A549 (cell line): ENCODE results near the gene PDE3A. TPM values are rescaled to one million over a fixed set of nuclear protein-coding genes. Genes with fewer than 3 reads are reported as not detected.
A peak's percentile ranks its signal among the peaks of the same experiment; 100 is the strongest.

Source experiments
- ATAC-seq, 2 experiments: fragments of 200-7000 bp in 1 of 2; fragments of >200 bp in 1 of 2; cut with Nextera tagmentation in 1 of 2; cut with Tn5 transposase in 1 of 2; 3 replicates each; pipeline versions ENCODE4 v1.8.0 to v1.9.1; 2018 to 2020; ENCODE audit warnings: mild to moderate bottlenecking in 1 of 2, moderate library complexity in 1 of 2
- CTCF ChIA-PET: fragments of 300-600 bp; sonication (Branson Sonifier 250); formaldehyde crosslinking; extraction: SDS; loops from one replicate; lab custom pipeline; 2021; ENCODE audit warnings: antibody characterized with exemption, inconsistent platforms; lab: Yijun Ruan, JAX
- POLR2A ChIA-PET: fragments of 350-600 bp; formaldehyde crosslinking; extraction: SDS; loops from one replicate; lab custom pipeline; 2021; ENCODE audit warnings: antibody characterized with exemption, inconsistent platforms; lab: Yijun Ruan, JAX
- DNase-seq, 2 experiments: peaks; one replicate each; pipeline versions ENCODE4 v3.0.0 to v3.0.0-alpha.2; 2011 to 2016; ENCODE audit warnings: low read depth in 1 of 2, low spot score in 1 of 2
- FAIRE-seq: peaks from 2 replicates; lab custom pipeline; 2011; peaks lifted over from hg19 to GRCh38; lab: Jason Lieb, UNC
- H3K27ac ChIP-seq, 2 experiments: fragments of >200 bp; sonication (Bioruptor Twin); formaldehyde crosslinking; 3 replicates each; pipeline ENCODE4 v1.5.1; 2016 to 2017
- H3K4me1 ChIP-seq: fragments of >200 bp; sonication (Bioruptor Twin); formaldehyde crosslinking; 3 replicates; pipeline ENCODE4 v1.6.1; 2016
- H3K4me2 ChIP-seq: fragments of >200 bp; sonication (Bioruptor Twin); formaldehyde crosslinking; 3 replicates; pipeline ENCODE4 v1.6.1; 2016
- H3K4me3 ChIP-seq: fragments of >200 bp; sonication (Bioruptor Twin); formaldehyde crosslinking; 3 replicates; pipeline ENCODE4 v1.5.1; 2016
- H3K9me3 ChIP-seq: fragments of >200 bp; sonication (Bioruptor Twin); formaldehyde crosslinking; 3 replicates; pipeline ENCODE4 v1.6.1; 2016
- ATOH8 ChIP-seq: fragments of 250-450 bp; sonication (Bioruptor Pico); IDR thresholded peaks from 2 replicates; pipeline ENCODE4 v1.5.0; 2020; ENCODE audit warnings: low read depth, mild to moderate bottlenecking, moderate library complexity
- BCL3 ChIP-seq: fragments of >200 bp; sonication (Bioruptor Twin); formaldehyde crosslinking; IDR thresholded peaks from 3 replicates; pipeline ENCODE4 v1.6.1; 2016
- CBX2 ChIP-seq: fragments of 200-600 bp; sonication (generic); IDR thresholded peaks from 2 replicates; pipeline ENCODE4 v1.6.1; 2016; ENCODE audit warnings: low read depth, mild to moderate bottlenecking, borderline replicate concordance
- CEBPB ChIP-seq, 2 experiments: fragments of >200 bp in 1 of 2; sonication (Bioruptor Twin) in 1 of 2; formaldehyde crosslinking in 1 of 2; IDR thresholded peaks; 2 replicates each; pipeline ENCODE4 v1.6.1; 2012 to 2016
- CHD2 ChIP-seq: fragments of 150-350 bp; IDR thresholded peaks from 2 replicates; pipeline ENCODE4 v1.6.1; 2014; ENCODE audit warnings: low read length; ENCODE audit not compliant: partially characterized antibody
- CHD4 ChIP-seq: fragments of 200-600 bp; sonication (generic); IDR thresholded peaks from 2 replicates; pipeline ENCODE4 v1.6.1; 2016; ENCODE audit warnings: antibody characterized with exemption, mild to moderate bottlenecking, borderline replicate concordance
- CTCF ChIP-seq: fragments of >200 bp; sonication (Bioruptor Twin); formaldehyde crosslinking; IDR thresholded peaks from 3 replicates; pipeline ENCODE4 v1.5.1; 2016
- E2F6 ChIP-seq: IDR thresholded peaks from 2 replicates; pipeline ENCODE4 v1.6.1; 2012; ENCODE audit warnings: low read depth, borderline replicate concordance
- EHF ChIP-seq: fragments of 250-450 bp; sonication (Bioruptor Pico); IDR thresholded peaks from 2 replicates; pipeline ENCODE4 v1.5.0; 2020; ENCODE audit warnings: mild to moderate bottlenecking
- EHMT2 ChIP-seq: fragments of 200-600 bp; sonication (generic); IDR thresholded peaks from 2 replicates; pipeline ENCODE4 v1.6.1; 2016; ENCODE audit warnings: antibody characterized with exemption, low read depth, mild to moderate bottlenecking, moderate library complexity
- ESRRA ChIP-seq: fragments of 150-350 bp; IDR thresholded peaks from 2 replicates; pipeline ENCODE4 v1.6.1; 2014; ENCODE audit warnings: mild to moderate bottlenecking, low read length, borderline replicate concordance
- FOXS1 ChIP-seq: fragments of 250-450 bp; sonication (Bioruptor Pico); IDR thresholded peaks from 2 replicates; pipeline ENCODE4 v1.5.0; 2020; ENCODE audit warnings: mild to moderate bottlenecking, moderate library complexity
- GATA3 ChIP-seq: IDR thresholded peaks from 2 replicates; pipeline ENCODE4 v1.6.1; 2012; ENCODE audit warnings: borderline replicate concordance
- HDAC2 ChIP-seq: fragments of 200-600 bp; sonication (generic); IDR thresholded peaks from 2 replicates; pipeline ENCODE4 v1.6.1; 2016
- KDM1A ChIP-seq: fragments of 200-600 bp; sonication (generic); IDR thresholded peaks from 2 replicates; pipeline ENCODE4 v1.6.1; 2016; ENCODE audit warnings: low read depth, mild to moderate bottlenecking
- MAFK ChIP-seq: fragments of 450-650 bp; IDR thresholded peaks from 2 replicates; pipeline ENCODE4 v1.6.1; 2014; ENCODE audit not compliant: partially characterized antibody
- MYC ChIP-seq: IDR thresholded peaks from 2 replicates; pipeline ENCODE4 v1.6.1; 2012; ENCODE audit warnings: mild to moderate bottlenecking, inconsistent platforms, low read length, improper control_type of control experiment, borderline replicate concordance
- NFE2L2 ChIP-seq: fragments of 150-350 bp; conservative IDR thresholded peaks from 2 replicates; pipeline ENCODE4 v1.6.1; 2014; ENCODE audit warnings: low read length
- PHF8 ChIP-seq: fragments of 200-600 bp; sonication (generic); IDR thresholded peaks from 2 replicates; pipeline ENCODE4 v1.6.1; 2016; ENCODE audit warnings: low read depth, mild to moderate bottlenecking, antibody characterized with exemption, moderate library complexity, borderline replicate concordance
- POLR2A ChIP-seq: IDR thresholded peaks from 2 replicates; pipeline ENCODE4 v1.6.1; 2012; ENCODE audit warnings: mild to moderate bottlenecking, low read length
- RCOR1 ChIP-seq: fragments of 150-350 bp; IDR thresholded peaks from 2 replicates; pipeline ENCODE4 v1.6.1; 2014; ENCODE audit warnings: antibody characterized with exemption, low read length, low read depth
- REST ChIP-seq: fragments of 200-600 bp; sonication (generic); IDR thresholded peaks from 2 replicates; pipeline ENCODE4 v1.6.1; 2016; ENCODE audit warnings: antibody characterized with exemption, mild to moderate bottlenecking, moderate library complexity
- TFCP2L1 ChIP-seq: fragments of 250-450 bp; sonication (Bioruptor Pico); IDR thresholded peaks from 2 replicates; pipeline ENCODE4 v1.5.0; 2021; ENCODE audit warnings: mild to moderate bottlenecking
- ZNF302 ChIP-seq: fragments of 250-450 bp; sonication (Bioruptor Pico); IDR thresholded peaks from 2 replicates; pipeline ENCODE4 v1.9.0; 2021; ENCODE audit warnings: inconsistent platforms, mild to moderate bottlenecking, moderate library complexity
- ZSCAN20 ChIP-seq: fragments of 250-450 bp; sonication (Bioruptor Pico); IDR thresholded peaks from 2 replicates; pipeline ENCODE4 v1.8.0; 2022; ENCODE audit warnings: mild to moderate bottlenecking, moderate library complexity
- WGBS: methylation state at CpG from one replicate; pipeline ENCODE4 v1.1.6; 2017; ENCODE audit errors: missing lambda C conversion rate; 5-methylcytosine and 5-hydroxymethylcytosine counted together
- polyA plus RNA-seq, 4 experiments: library from polyadenylated mRNA; depleted of rRNA in 3 of 4; stranded (reverse); fragments of >200 nt; fragmentation: RNase III in 1 of 4; extraction: RNeasy Plus Mini Kit Qiagen cat#74134 plus additional on column Dnase treatment in 1 of 4; gene quantifications; 2 replicates in 3 of 4; 3 replicates in 1 of 4; pipeline ENCODE4 v1.2.3, GENCODE V29; 2011 to 2017

The PDE3A gene
- polyA plus RNA-seq, 2 of the 4 experiments (the other 2 are of a cell fraction): 7.6 to 12.7 TPM

GRCh38 chr12:20432290-20432689 is 64.0 kb downstream of the PDE3A start:
- ChIA-PET POLR2A (no interaction called here), CTCF (interaction anchor here (0.8 kb wide), 1 partner anchor 9 kb away, joined by 3 read pairs; no protein-coding TSS in a partner anchor)
- Histone ChIP-seq H3K9me3 (no peaks in the 10 kb centered on the region), H3K4me1 (peaks cover 18% of the 10 kb centered on the region; the same call in 1 of the 3 replicates), H3K4me2 (no peak overlapping the region), H3K27ac (no peak overlapping the region), H3K4me3 (no peak overlapping the region)
- TF ChIP-seq MAFK (no peak), EHF (CRISPR knock-in tag) (no peak), ZSCAN20 (no peak), ATOH8 (CRISPR knock-in tag) (no peak), CEBPB (IDR thresholded peaks at IDR 0.05) (no peak), PHF8 (no peak), BCL3 (no peak), MYC (no peak), FOXS1 (CRISPR knock-in tag) (no peak), GATA3 (no peak), EHMT2 (no peak), ZNF302 (CRISPR knock-in tag) (no peak), RCOR1 (no peak)
- ATAC-seq: no peak
- DNase-seq: no peak
- FAIRE-seq: no peak
- 60% methylated on average over 1 of the region's 1 CpG for WGBS

GRCh38 chr12:20434996-20435395 is 66.7 kb downstream of the PDE3A start:
- FAIRE-seq (peak; percentile 13), DNase-seq (no peak)
- CTCF ChIA-PET: no interaction called here
- H3K27ac ChIP-seq: no peak overlapping the region
- peaks cover 19% of the 10 kb centered on the region; the same call in 1 of the 3 replicates for H3K4me1 ChIP-seq
- POLR2A ChIA-PET: no interaction called here
- WGBS: 35% methylated on average over 3 of the region's 3 CpGs
- TF ChIP-seq HDAC2: no peak
- no peak for TF ChIP-seq REST
- no peak for TF ChIP-seq CHD4
- no peak for TF ChIP-seq KDM1A
- no peak for TF ChIP-seq NFE2L2
- TF ChIP-seq CHD2: no peak
- no peak for TF ChIP-seq CBX2
- TF ChIP-seq ESRRA: no peak
- no peak for TF ChIP-seq TFCP2L1 (CRISPR knock-in tag)
- TF ChIP-seq POLR2A: no peak
- TF ChIP-seq CTCF: no peak
- TF ChIP-seq EHMT2: no peak
- TF ChIP-seq E2F6: no peak
- TF ChIP-seq, all 56 proteins: peak for 0
- ATAC-seq: peak in 1 of 2 experiments; percentile 36; a peak in 2 of 6 replicates
- no peak overlapping the region for H3K4me3 ChIP-seq
- no peaks in the 10 kb centered on the region for H3K9me3 ChIP-seq
- H3K4me2 ChIP-seq: no peak overlapping the region
